K562 (cell line): Measurements from ENCODE around the gene PRKD1. TPM values are rescaled to one million over a fixed set of nuclear protein-coding genes. Genes with fewer than 3 reads are reported as not detected.

Source experiments
- ATAC-seq: fragments of 200-7000 bp; cut with Tn5 transposase; 3 replicates; pipeline ENCODE4 v1.9.1; 2020; ENCODE audit warnings: moderate library complexity
- BruUV-seq: library from RNA; stranded (reverse); fragments of 400-500 nt; replicated peaks from 2 replicates; lab custom pipeline; 2021; lab: Mats Ljungman, UMichigan
- CTCF ChIA-PET: fragments of 300-600 bp; formaldehyde crosslinking; extraction: SDS; loops from one replicate; lab custom pipeline; 2021; ENCODE audit warnings: low intra/inter-chr PET ratio; lab: Yijun Ruan, JAX
- POLR2A ChIA-PET: fragments of 300-600, 350-650 bp; sonication (Branson Sonifier 250); formaldehyde crosslinking; extraction: SDS; loops from one replicate; lab custom pipeline; 2021; ENCODE audit warnings: antibody characterized with exemption, inconsistent platforms; lab: Yijun Ruan, JAX
- DNase-seq, 4 experiments: peaks; one replicate each; pipeline versions ENCODE4 v3.0.0 to v3.0.0-alpha.2; 2011 to 2018; ENCODE audit warnings: low spot score in 3 of 4, mixed read lengths in 3 of 4; ENCODE audit errors: extremely low read depth in 1 of 4
- FAIRE-seq: peaks from 2 replicates; lab custom pipeline; 2011; peaks lifted over from hg19 to GRCh38; lab: Jason Lieb, UNC
- H2AFZ ChIP-seq: 2 replicates; pipeline ENCODE4 v1.6.0; 2011; ENCODE audit warnings: low read depth, low read length, control low read depth, inconsistent platforms
- H3K27ac ChIP-seq: fragments of 200-600 bp; 3 replicates; pipeline ENCODE4 v1.8.0; 2011; ENCODE audit warnings: low read depth, mild to moderate bottlenecking, control low read depth, inconsistent platforms, low read length, moderate library complexity, mixed read lengths; ENCODE audit errors: extremely low read depth
- H3K27me3 ChIP-seq, 2 experiments: fragments of 300-600 bp in 1 of 2; 2 replicates in 1 of 2; 3 replicates in 1 of 2; pipeline versions ENCODE4 v1.6.0 to v1.8.0; 2011; ENCODE audit warnings: inconsistent platforms in 2 of 2, low read length in 2 of 2, mild to moderate bottlenecking in 1 of 2, mixed read lengths in 1 of 2, moderate library complexity in 1 of 2; ENCODE audit not compliant: control insufficient read depth in 2 of 2, insufficient read depth in 2 of 2
- H3K36me3 ChIP-seq: fragments of 300-600 bp; 3 replicates; pipeline ENCODE4 v1.8.0; 2011; ENCODE audit warnings: mild to moderate bottlenecking, low read length, inconsistent platforms; ENCODE audit not compliant: control insufficient read depth, insufficient read depth
- H3K4me1 ChIP-seq, 2 experiments: fragments of 200-600 bp in 1 of 2; replicated peaks in 1 of 2; 2 replicates in 1 of 2; 3 replicates in 1 of 2; pipeline versions ENCODE4 v1.5.1 to v1.8.0; 2011; ENCODE audit warnings: inconsistent platforms in 2 of 2, low read length in 2 of 2, mild to moderate bottlenecking in 1 of 2, mixed read lengths in 1 of 2, moderate library complexity in 1 of 2; ENCODE audit not compliant: control insufficient read depth in 2 of 2, insufficient read depth in 2 of 2
- H3K4me2 ChIP-seq: 2 replicates; pipeline ENCODE4 v1.6.1; 2011; ENCODE audit warnings: low read length, control low read depth, inconsistent platforms, mixed read lengths; ENCODE audit not compliant: insufficient read depth
- H3K4me3 ChIP-seq: fragments of 200-600 bp; sonication (generic), shearing (Covaris generic); 2 replicates; pipeline ENCODE4 v1.5.1; 2016; ENCODE audit warnings: control low read depth, inconsistent platforms
- H3K79me2 ChIP-seq: fragments of 200-600 bp; 3 replicates; pipeline ENCODE4 v1.8.0; 2011; ENCODE audit warnings: low read length, inconsistent platforms; ENCODE audit not compliant: control insufficient read depth, insufficient read depth
- H3K9ac ChIP-seq, 2 experiments: 2 replicates each; pipeline versions ENCODE4 v1.6.0 to v1.6.1; 2011; ENCODE audit warnings: low read depth in 2 of 2, low read length in 2 of 2, control low read depth in 1 of 2, inconsistent platforms in 1 of 2, mild to moderate bottlenecking in 1 of 2, mixed read lengths in 1 of 2; ENCODE audit not compliant: insufficient read depth in 1 of 2
- H3K9me1 ChIP-seq: one replicate; pipeline ENCODE4 v1.6.0; 2011; ENCODE audit warnings: inconsistent platforms, mild to moderate bottlenecking, low read length, moderate library complexity; ENCODE audit not compliant: control insufficient read depth, insufficient read depth
- H3K9me3 ChIP-seq: replicated peaks from 2 replicates; pipeline ENCODE4 v1.5.1; 2011; ENCODE audit warnings: low read depth, low read length, inconsistent platforms; ENCODE audit not compliant: control insufficient read depth, insufficient read depth
- H4K20me1 ChIP-seq: replicated peaks from 2 replicates; pipeline ENCODE4 v1.6.1; 2011; ENCODE audit warnings: low read length, inconsistent platforms, mixed read lengths; ENCODE audit not compliant: control insufficient read depth, insufficient read depth
- BCL6 ChIP-seq: fragments of 250-450 bp; sonication (Bioruptor Pico); IDR thresholded peaks from 2 replicates; pipeline ENCODE4 v1.4.0; 2020
- ELF1 ChIP-seq: fragments of 200-800 bp; sonication (Bioruptor generic); IDR thresholded peaks from 2 replicates; pipeline ENCODE4 v1.6.1; 2016; ENCODE audit warnings: missing genetic modification characterization, missing compliant biosample characterization
- FOXA3 ChIP-seq, 2 experiments: fragments of 450-650 bp in 1 of 2; sonication (generic) in 1 of 2; formaldehyde crosslinking; IDR thresholded peaks in 1 of 2; conservative IDR thresholded peaks in 1 of 2; 2 replicates each; pipeline versions ENCODE4 v1.4.0 to v1.8.0; 2020 to 2022; ENCODE audit warnings: mild to moderate bottlenecking in 2 of 2, missing genetic modification reagents in 1 of 2
- HCFC1 ChIP-seq: IDR thresholded peaks from 2 replicates; pipeline ENCODE4 v1.6.1; 2012; ENCODE audit warnings: low read depth, low read length, improper control_type of control experiment
- HNRNPLL ChIP-seq: fragments of 200-400 bp; formaldehyde crosslinking; IDR thresholded peaks from 2 replicates; pipeline ENCODE4 v1.6.1; 2017; ENCODE audit warnings: low read length, low read depth, mild to moderate bottlenecking; ENCODE audit not compliant: poor library complexity, severe bottlenecking
- MAFG ChIP-seq: fragments of 450-650 bp; conservative IDR thresholded peaks from 2 replicates; pipeline ENCODE4 v1.6.1; 2016; ENCODE audit warnings: missing genetic modification characterization, missing compliant biosample characterization
- MCM7 ChIP-seq, 2 experiments: fragments of 450-650 bp; IDR thresholded peaks; 2 replicates each; pipeline ENCODE4 v1.6.1; 2016 to 2018
- MIER1 ChIP-seq: fragments of 450-650 bp; IDR thresholded peaks from 2 replicates; pipeline ENCODE4 v1.6.1; 2016; ENCODE audit warnings: antibody characterized with exemption, mild to moderate bottlenecking, low read depth
- NFIC ChIP-seq: fragments of 450-650 bp; IDR thresholded peaks from 2 replicates; pipeline ENCODE4 v1.6.1; 2017; ENCODE audit warnings: mild to moderate bottlenecking, inconsistent platforms
- NFXL1 ChIP-seq: fragments of 450-650 bp; formaldehyde crosslinking; IDR thresholded peaks from 2 replicates; pipeline ENCODE4 v1.4.0; 2021; ENCODE audit warnings: mild to moderate bottlenecking
- NR3C1 ChIP-seq: sonication (generic); formaldehyde crosslinking; IDR thresholded peaks from 2 replicates; pipeline ENCODE4 v1.8.1; 2022; ENCODE audit warnings: missing genetic modification reagents
- PML ChIP-seq: IDR thresholded peaks from 2 replicates; pipeline ENCODE4 v1.6.1; 2012; ENCODE audit warnings: low read length, inconsistent platforms
- PTBP1 ChIP-seq: fragments of 200-400 bp; formaldehyde crosslinking; IDR thresholded peaks from 2 replicates; pipeline ENCODE4 v1.6.1; 2017; ENCODE audit warnings: low read depth, low read length
- ZBTB7A ChIP-seq: IDR thresholded peaks from 2 replicates; pipeline ENCODE4 v1.6.1; 2011; ENCODE audit warnings: low read depth, mild to moderate bottlenecking, low read length, moderate library complexity, borderline replicate concordance; ENCODE audit not compliant: control insufficient read depth
- ZNF121 ChIP-seq: sonication (generic); formaldehyde crosslinking; conservative IDR thresholded peaks from 2 replicates; pipeline ENCODE4 v1.8.0; 2022; ENCODE audit warnings: missing genetic modification reagents
- ZNF780A ChIP-seq: fragments of 250-450 bp; sonication (Bioruptor Pico); IDR thresholded peaks from 2 replicates; pipeline ENCODE4 v1.5.0; 2021; ENCODE audit warnings: mild to moderate bottlenecking
- WGBS: fragments of 100-300 bp; shearing (Covaris generic); methylation state at CpG from one replicate; pipeline ENCODE4 v1.1.6; 2016; ENCODE audit warnings: low coverage, mixed read lengths; ENCODE audit not compliant: insufficient coverage; ENCODE audit errors: missing lambda C conversion rate; 5-methylcytosine and 5-hydroxymethylcytosine counted together
- in situ Hi-C: fragments of 300-500 bp; cut with MboI; formaldehyde crosslinking; loops from 4 replicates; pipeline ENCODE4 v1.15.0; 2018; ENCODE audit warnings: inconsistent platforms, mixed read lengths
- intact Hi-C: fragments of 100-400 bp; cut with micrococcal nuclease; formaldehyde crosslinking; loops from 2 replicates; pipeline ENCODE4 v1.14.2; 2022
- polyA plus RNA-seq, 8 experiments: library from polyadenylated mRNA; depleted of rRNA in 4 of 8; stranded (reverse) in 5 of 8; unstranded in 3 of 8; fragments of >200 nt; fragmentation: Nextera tagmentation in 2 of 8; fragmentation: Illumina TruSeq in 1 of 8; extraction: Ambion mirVana in 2 of 8; extraction: Trizol in 1 of 8; gene quantifications; 2 replicates each; pipeline versions ENCODE4 v1.2.1 to v1.2.3, GENCODE V29; 2011 to 2014; ENCODE audit warnings: inconsistent platforms in 1 of 8, missing spikeins in 1 of 8
- total RNA-seq, 7 experiments: library from RNA; depleted of rRNA in 6 of 7; stranded (reverse); fragments of >200 nt in 6 of 7; fragmentation: Illumina TruSeq in 2 of 7; extraction: Trizol in 2 of 7; gene quantifications; 2 replicates each; pipeline versions ENCODE4 v1.2.1 to v1.2.3, GENCODE V29; 2011 to 2021; ENCODE audit warnings: low replicate concordance in 1 of 7
- TF ChIP-seq, protein P1 (sequence below), 2 experiments: fragments of 450-650 bp; formaldehyde crosslinking in 1 of 2; IDR thresholded peaks; 2 replicates each; pipeline versions ENCODE4 v1.4.0 to v1.6.1; 2014 to 2020; ENCODE audit warnings: mild to moderate bottlenecking in 2 of 2, borderline replicate concordance in 1 of 2, low read depth in 1 of 2

PRKD1 gene
- total and polyA plus RNA-seq, 9 of the 15 experiments (the other 6 are each of a cell fraction or from before 2014, with no cell fraction given) = 0.04 to 0.25 (median 0.13) TPM; not detected in 1

DNA sequence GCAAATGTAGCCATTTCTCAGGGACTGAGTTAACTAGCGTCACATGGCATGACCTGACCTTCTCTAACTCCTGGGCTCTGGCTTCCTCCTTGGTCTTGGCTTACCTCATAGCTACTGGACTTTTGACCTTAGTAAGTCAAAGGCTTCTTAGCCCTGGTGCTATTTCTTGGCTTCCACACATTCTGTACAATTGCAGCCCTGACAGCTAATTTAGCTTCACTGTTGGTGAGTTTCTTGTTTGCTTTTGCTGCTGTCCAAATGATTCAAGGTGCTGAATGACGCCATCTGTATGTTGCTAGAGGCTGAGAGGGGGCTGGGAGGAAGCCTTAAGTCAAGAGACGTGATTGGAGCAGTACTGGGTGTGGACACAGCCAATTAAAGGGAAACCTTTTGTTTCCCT is 202.7 kb downstream of the PRKD1 start:
- peak in 1 of 4 experiments; percentile 4 for DNase-seq
- H4K20me1 ChIP-seq = no peaks in the 10 kb centered on the region
- ATAC-seq = peak; percentile 43; the same call in 1 of the 3 replicates
- no peak overlapping the region for H3K4me2 ChIP-seq
- H3K79me2 ChIP-seq = no peaks in the 10 kb centered on the region
- no peak overlapping the region for H3K4me3 ChIP-seq
- no peak overlapping the region for H2AFZ ChIP-seq
- in situ Hi-C loops = no loop called here
- H3K27me3 ChIP-seq = no peaks in the 10 kb centered on the region
- FAIRE-seq = no peak
- no peak overlapping the region for H3K27ac ChIP-seq
- WGBS = 0% methylated on average over 3 of the region's 3 CpGs
- no peaks in the 10 kb centered on the region for H3K36me3 ChIP-seq
- H3K4me1 ChIP-seq = no peaks in the 10 kb centered on the region
- H3K9me3 ChIP-seq = no peaks in the 10 kb centered on the region
- BruUV-seq = no TSS peak
- ChIA-PET CTCF (no interaction called here), POLR2A (interaction anchor here (0.8 kb wide), 1 partner anchor 18 kb away, joined by 3 read pairs; no protein-coding TSS in a partner anchor)
- no peak overlapping the region for H3K9ac ChIP-seq
- H3K9me1 ChIP-seq = no peaks in the 10 kb centered on the region
- intact Hi-C loops = no loop called here
- no peak for TF ChIP-seq ZNF121 (CRISPR knock-in tag)
- TF ChIP-seq NFIC = no peak
- no peak for TF ChIP-seq ELF1
- TF ChIP-seq BCL6 (CRISPR knock-in tag) = no peak
- no peak for TF ChIP-seq ZBTB7A
- no peak for TF ChIP-seq ZNF780A
- TF ChIP-seq NR3C1 = no peak
- TF ChIP-seq NFXL1 (CRISPR knock-in tag) = no peak
- no peak for TF ChIP-seq MAFG (tag)
- TF ChIP-seq HCFC1 = no peak
- no peak for TF ChIP-seq PML
- TF ChIP-seq MIER1 = peak; percentile 82
- TF ChIP-seq HNRNPLL = no peak
- TF ChIP-seq, protein P1, sequence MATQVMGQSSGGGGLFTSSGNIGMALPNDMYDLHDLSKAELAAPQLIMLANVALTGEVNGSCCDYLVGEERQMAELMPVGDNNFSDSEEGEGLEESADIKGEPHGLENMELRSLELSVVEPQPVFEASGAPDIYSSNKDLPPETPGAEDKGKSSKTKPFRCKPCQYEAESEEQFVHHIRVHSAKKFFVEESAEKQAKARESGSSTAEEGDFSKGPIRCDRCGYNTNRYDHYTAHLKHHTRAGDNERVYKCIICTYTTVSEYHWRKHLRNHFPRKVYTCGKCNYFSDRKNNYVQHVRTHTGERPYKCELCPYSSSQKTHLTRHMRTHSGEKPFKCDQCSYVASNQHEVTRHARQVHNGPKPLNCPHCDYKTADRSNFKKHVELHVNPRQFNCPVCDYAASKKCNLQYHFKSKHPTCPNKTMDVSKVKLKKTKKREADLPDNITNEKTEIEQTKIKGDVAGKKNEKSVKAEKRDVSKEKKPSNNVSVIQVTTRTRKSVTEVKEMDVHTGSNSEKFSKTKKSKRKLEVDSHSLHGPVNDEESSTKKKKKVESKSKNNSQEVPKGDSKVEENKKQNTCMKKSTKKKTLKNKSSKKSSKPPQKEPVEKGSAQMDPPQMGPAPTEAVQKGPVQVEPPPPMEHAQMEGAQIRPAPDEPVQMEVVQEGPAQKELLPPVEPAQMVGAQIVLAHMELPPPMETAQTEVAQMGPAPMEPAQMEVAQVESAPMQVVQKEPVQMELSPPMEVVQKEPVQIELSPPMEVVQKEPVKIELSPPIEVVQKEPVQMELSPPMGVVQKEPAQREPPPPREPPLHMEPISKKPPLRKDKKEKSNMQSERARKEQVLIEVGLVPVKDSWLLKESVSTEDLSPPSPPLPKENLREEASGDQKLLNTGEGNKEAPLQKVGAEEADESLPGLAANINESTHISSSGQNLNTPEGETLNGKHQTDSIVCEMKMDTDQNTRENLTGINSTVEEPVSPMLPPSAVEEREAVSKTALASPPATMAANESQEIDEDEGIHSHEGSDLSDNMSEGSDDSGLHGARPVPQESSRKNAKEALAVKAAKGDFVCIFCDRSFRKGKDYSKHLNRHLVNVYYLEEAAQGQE (IDR thresholded peaks at IDR 0.05; ENCODE audit: borderline replicate concordance) = peak; percentile 96
- TF ChIP-seq, protein P1 (CRISPR knock-in tag; IDR thresholded peaks at IDR 0.05; ENCODE audit: low read depth) = peak; percentile 91
- TF ChIP-seq FOXA3 (CRISPR knock-in tag; conservative IDR thresholded peaks at IDR 0.05 in 1 of 2, IDR thresholded peaks at IDR 0.05 in 1 of 2) = peak in 1 of 2 experiments; percentile 66; a peak in 2 of 4 replicates
- TF ChIP-seq MCM7 (IDR thresholded peaks at IDR 0.05) = no peak
- TF ChIP-seq PTBP1 = no peak
